GM21528 (cell line): ENCODE measurements around the gene GABARAP.

Experiments
- ATAC-seq: cut with Tn5 transposase; IDR thresholded peaks from one replicate; pipeline ENCODE4 v1.9.1; 2021; ENCODE audit warnings: mild to moderate bottlenecking, moderate library complexity; ENCODE audit not compliant: unreplicated experiment, low FRiP score

The GABARAP gene

DNA sequence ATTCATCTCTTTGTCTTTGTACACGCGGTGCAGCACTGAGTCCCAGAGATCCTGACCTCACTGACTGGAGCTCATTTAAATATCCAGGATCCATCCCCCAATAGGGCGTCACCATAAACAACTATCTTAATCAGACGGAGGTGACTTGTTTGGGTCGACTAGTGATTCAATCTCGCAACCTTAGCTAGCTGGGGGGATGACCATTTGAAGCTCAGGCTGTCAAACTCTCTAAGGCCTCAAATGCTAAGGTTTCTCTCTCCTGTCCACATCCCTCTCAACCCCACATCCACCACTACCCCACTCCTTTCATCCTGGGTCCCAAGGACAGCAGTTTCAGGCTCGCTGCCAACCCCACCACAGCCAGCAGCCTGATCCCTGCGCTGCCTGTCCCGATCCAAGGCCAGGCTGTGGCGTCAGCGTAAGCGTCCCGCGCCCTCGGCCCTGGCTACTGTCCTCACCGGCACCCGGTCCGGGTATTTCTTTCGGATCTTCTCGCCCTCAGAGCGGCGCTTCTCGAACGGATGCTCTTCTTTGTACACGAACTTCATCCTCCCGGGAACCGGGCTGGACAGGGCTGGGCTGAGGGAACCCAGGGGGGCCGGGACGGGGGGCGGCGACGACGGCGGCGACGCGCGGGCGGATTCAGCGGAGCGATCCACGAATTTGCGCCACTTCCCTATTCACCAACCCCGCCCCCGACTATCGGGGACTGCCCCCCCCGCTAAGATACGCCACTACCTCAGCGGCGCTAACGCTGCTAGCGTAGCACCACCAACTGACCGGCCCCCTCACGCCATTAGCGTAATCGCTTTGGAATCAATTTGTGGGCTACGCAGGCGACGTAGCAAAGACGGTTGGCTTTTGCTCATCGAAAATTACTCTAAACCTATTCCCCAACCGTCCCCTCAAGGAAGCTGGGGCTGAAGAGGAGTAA lies at the start of gene GABARAP:
Gene GABARAP (minus strand): TSS at position 667 of the 934 bp plus-strand sequence. CDS start 119 bp downstream, at position 548.
- peak; percentile 32 for ATAC-seq

DNA sequence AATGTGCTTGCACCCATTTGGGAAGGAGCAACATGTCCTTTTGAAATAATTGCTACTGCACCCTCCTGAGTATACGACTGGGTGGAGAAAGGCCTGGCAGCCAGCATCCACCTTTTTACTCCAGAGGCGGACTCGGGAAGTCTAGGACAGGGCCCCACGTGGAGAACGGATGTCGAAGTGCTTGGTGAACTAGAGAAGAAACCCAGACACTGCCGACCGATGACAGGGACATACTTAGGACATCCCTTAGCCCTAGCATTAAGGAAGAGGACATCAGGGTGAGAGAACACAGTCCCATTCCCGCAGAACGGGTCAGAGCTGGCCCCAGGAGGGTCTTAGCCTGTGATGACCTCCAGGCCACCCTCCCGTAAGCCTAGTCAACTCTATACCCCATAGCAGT lies 48.4 kb upstream of the GABARAP start:
- no peak for ATAC-seq

DNA sequence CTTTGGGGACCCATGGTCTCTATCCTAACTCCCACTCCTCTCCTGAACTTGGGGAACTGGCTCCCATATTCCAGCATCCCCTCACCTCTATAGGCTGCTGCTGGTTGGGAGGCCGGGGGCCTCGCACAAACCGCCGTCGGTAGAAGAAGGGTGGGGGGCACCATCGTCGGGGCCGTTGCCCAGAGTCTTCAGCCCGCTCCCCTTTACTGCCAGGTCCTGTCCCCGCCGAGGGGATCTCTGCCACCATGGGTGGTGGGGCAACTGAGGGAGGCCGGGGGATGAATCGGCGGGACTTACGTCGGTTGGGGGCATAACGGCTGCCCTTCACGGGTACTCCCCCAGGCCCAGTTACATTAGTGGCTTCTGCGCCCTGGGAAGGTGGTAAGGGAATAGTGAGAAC lies 47.9 kb upstream of the GABARAP start:
- no peak for ATAC-seq

DNA sequence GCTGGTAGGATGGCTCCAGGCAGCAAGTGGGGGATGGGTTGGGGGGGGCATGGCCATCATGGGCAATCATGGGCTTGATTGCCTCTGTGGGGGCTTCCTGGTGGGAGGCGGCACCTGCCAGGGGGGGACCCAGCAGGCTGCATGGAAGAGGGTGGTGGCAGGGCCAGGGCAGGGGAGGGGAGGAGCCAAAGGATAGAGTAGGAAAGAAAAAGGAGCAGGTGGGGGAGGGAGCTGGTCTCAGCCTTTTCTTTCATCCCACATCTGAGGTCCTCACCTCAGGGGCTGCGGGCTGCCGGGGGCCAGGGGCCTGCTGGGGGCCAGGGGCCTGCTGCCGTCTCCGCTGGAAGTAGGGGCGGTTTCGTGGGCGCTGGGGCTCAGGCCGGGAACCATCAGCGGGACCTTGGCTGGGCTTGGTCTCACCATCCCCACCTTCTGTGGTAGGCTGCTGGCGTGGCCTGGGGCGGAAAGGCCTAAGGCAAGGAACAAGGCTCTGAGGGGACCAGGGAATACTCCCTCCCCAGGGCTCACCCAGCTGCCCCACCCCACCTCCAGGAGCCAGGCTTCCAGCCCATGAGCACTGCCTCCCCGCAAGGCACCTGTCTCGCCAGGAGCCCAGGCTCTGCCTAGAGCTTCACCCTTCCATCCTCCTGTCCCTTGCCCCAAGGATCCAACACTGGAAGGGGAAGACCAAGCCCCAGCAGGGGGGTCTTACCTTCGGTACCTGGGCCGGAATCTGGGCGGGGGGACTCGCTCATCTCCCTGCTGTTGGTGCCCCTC lies 47.2 kb upstream of the GABARAP start:
- no peak for ATAC-seq

DNA sequence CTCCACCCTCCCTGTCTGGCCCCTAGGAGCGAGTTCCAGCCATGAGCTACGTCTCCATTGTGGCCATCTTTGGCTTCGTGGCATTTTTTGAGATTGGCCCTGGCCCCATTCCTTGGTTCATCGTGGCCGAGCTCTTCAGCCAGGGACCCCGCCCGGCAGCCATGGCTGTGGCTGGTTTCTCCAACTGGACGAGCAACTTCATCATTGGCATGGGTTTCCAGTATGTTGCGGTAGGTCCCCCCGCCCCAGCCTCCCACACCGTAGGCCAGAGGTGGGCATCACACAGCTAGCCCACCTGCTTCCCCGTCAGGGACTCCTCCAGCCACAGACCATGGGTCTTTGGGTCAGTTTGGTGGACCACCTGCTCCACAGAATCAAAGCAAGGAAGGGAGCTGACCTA lies 43.4 kb upstream of the GABARAP start:
- ATAC-seq = no peak

DNA sequence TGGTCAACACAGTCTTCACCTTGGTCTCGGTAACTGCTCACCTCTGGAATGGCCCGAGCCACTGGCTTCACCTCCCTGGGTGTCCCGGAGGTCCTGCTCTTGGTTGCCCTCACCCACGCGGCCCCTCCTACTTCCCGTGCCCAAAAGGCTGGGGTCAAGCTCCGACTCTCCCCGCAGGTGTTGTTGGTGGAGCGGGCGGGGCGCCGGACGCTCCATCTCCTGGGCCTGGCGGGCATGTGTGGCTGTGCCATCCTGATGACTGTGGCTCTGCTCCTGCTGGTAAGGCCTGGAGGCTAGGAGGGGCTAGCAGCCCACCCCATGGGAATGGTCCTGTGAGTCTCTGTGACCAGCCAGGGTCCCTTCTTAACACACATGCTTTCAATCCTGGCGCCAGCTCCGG lies 42.7 kb upstream of the GABARAP start:
- ATAC-seq = no peak

DNA sequence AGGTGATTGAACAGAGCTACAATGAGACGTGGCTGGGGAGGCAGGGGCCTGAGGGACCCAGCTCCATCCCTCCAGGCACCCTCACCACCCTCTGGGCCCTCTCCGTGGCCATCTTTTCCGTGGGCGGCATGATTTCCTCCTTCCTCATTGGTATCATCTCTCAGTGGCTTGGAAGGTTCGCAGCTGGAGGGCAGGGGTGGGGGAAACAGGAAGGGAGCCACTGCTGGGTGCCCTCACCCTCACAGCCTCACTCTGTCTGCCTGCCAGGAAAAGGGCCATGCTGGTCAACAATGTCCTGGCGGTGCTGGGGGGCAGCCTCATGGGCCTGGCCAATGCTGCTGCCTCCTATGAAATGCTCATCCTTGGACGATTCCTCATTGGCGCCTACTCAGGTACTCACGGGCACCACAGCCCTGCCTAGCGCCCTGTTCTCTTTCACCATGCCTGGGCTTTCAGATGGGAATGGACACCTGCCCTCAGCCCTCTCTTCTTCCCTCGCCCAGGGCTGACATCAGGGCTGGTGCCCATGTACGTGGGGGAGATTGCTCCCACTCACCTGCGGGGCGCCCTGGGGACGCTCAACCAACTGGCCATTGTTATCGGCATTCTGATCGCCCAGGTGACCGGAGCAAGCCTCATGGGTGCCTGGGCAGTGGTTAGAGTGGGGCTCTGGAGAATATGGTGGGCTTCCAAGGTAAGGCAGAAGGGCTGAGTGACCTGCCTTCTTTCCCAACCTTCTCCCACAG lies 41.4 kb upstream of the GABARAP start:
- no peak for ATAC-seq

DNA sequence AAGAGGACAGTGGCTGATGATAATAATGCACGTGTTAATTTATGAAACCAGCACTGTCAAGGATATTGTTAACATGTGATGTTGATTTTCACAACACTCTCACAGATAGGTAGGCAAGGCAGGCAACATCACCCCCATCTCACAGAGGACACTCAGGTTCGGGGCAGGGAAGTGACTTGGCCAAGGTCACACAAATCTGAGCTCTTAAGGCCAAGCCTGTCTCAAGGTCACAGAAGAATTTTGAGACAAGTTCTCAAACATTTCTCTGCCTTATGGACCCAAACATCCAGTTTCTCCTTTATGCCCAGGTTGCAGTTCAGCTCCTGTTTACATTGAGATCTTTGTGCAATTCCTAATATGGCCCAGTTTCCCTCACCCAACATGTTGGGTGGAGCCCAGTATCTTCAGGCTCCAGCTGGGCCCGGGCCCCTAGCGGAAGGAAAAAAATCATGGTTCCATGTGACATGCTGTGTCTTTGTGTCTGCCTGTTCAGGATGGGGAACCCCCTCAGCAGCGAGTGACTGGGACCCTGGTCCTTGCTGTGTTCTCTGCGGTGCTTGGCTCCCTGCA lies 40.6 kb upstream of the GABARAP start:
- ATAC-seq = no peak

DNA sequence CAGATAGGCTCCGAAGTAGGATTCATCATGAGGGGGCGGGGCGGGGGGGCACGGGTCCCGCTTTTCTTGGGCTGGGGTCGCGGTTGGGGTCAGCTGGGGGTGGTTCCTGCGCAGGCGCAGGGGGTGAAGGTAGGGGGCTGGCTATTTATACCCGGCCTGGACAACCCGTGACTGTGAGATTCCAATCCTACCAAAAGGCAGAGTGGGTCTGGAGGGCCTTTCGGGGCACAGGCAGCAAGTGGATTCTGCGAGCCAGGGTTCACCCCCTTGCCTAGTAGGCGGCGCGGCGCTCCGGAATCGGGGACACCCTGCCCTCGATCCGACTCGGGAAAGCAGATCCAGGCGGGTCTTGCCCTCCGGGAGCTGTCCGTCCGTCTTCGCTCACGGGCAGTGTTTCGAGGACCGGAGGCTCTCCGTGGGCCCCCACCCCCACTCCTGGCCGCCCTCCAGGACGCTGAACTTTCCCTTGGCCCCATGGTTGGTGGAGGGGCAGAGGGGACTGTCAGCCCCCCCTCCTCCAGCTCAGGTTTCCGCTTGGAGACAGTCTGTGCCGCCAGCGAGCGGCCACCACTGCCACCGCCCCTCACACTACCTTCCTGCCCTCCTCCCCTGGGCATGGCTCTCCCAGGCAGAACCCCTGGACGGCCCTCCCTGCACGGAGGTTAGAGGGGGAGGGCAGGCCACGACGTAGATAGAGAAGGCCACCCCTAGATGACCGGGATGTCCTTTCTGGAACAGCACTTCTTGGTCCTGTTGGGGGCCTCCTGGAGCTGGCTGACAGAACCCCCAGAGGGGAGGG lies 39.9 kb upstream of the GABARAP start:
- ATAC-seq = no peak

DNA sequence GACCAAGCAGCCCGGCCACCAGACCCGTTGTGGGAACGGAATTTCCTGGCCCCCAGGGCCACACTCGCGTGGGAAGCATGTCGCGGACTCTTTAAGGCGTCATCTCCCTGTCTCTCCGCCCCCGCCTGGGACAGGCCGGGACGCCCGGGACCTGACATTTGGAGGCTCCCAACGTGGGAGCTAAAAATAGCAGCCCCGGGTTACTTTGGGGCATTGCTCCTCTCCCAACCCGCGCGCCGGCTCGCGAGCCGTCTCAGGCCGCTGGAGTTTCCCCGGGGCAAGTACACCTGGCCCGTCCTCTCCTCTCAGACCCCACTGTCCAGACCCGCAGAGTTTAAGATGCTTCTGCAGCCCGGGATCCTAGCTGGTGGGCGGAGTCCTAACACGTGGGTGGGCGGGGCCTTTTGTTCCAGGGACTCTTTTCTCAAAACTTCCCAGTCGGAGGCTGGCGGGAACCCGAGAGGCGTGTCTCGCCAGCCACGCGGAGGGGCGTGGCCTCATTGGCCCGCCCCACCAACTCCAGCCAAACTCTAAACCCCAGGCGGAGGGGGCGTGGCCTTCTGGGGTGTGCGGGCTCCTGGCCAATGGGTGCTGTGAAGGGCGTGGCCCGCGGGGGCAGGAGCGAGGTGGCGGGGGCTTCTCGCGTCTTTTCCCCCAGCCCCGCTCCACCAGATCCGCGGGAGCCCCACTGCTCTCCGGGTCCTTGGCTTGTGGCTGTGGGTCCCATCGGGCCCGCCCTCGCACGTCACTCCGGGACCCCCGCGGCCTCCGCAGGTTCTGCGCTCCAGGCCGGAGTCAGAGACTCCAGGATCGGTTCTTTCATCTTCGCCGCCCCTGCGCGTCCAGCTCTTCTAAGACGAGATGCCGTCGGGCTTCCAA lies 39.1 kb upstream of the GABARAP start, which contains the start of gene SLC2A4:
Gene SLC2A4 (plus strand): TSS at position 645 of the 879 bp plus-strand sequence. CDS start 217 bp downstream, at position 862.
- no peak for ATAC-seq

DNA sequence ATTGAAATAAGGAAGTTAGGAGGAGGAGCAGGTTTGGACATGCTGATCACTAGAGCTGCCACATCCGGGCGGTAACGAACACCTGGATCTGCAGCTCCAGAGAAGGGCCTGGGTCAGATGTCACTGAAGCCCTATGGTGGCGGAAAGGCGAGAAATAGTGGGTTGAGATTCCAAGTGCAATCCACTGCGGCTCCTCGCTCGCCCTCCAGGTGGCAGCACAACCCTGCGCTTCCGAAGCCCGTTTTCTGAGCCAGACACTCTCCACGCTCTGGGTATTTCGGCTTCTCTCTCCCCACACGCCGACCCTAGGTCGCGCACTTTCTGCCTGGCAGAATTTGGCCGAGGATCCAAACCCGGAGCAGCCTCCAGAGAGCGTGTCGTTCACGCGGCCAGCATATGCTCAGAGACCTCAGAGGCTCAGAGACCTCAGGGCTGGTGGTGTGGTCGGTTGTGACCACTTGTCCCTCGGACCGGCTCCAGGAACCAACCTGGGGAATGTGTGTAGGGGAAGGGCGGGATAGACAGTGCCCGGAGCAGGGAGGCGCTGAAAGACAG lies 38.3 kb upstream of the GABARAP start:
- no peak for ATAC-seq

DNA sequence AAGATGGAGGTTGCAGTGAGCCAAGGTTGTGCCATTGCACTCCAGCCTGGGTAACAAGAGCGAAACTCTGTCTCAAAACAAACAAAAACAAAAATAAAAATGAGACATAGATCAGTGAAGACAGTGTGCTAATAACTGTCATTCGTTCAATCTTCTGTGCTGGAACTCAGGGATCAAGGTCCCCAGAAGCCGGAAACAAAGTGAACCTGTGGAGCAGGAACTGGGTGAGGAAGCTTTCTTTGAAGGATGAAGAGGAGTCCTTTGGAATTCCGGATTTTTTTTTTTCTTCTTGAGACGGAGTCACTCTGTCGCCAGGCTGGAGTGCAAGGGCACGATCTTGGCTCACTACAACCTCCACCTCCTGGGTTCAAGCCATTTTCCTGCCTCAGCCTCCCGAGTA lies 37.2 kb upstream of the GABARAP start:
- no peak for ATAC-seq

DNA sequence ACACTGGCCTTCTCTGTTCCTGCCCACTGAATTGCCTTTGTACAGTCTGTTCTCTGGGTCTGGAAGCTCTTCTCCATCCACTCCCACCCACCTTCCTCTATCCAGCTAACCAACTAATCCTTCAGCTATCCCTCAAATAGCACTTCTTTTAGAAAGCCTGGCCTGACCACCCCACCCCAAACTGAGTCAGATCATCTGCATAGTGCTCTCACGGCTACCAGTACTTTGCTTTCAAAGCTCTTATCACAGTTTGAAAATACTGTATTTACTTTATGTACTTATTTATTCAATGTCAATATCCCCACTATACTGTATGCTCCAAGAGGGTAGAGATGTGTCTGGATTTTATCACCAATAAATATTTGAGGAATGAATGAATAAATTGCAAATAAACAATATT lies 24.5 kb upstream of the GABARAP start:
- ATAC-seq = no peak

DNA sequence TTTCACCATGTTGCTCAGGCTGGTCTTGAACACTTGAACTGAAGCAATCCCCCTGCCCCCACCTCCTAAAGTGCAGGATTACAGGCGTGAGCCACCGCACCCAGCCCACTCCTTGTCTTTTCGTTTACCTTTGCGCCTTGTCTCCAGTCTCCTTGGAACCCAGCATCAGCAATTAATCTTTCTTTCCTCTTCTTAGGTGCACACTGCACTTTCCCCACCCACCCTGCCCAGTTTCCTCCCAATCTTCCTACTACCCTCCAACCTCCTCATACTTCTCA lies 21.5 kb upstream of the GABARAP start:
- no peak for ATAC-seq

DNA sequence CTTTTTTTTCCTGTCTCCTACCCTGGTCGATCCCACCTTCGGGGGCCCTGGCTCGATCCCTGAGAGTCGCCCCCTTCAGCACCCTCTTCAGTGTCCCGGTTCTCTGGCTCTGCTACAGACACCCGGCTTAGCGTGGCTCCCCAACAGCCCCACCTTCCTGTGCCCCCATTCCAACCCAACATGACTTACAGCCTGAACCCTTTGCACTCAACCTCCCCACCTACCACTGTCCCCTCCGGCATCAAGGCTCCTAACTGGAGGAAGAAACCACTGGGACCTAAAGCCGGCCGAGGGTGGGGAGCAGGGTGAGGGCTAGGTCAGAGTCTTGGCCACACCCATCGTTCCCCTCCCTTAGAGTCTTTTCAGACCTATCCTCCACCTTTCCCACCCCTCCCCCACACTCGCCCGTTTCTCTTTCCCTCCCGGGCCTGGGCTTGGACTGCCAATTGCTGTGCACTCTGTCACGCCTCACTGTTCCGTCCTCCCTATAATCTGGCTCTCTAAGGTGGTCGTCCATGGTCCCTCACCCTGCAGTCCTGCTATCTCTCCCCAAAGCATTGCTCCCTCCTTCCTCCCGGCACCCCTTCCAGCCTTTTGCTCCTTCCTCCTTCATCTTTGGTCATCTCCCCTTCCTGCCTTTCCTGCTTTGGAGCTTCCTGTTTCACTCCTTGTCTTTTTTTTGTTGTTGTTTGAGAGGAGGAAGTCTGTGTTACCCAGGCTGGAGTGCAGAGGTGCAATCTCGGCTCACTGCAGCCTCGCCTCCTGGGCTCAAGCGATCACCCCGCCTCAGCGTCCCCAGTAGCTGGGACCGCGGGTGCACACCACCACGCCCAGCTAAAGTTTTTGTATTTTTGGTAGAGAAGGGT lies 20.9 kb upstream of the GABARAP start:
- no peak for ATAC-seq

DNA sequence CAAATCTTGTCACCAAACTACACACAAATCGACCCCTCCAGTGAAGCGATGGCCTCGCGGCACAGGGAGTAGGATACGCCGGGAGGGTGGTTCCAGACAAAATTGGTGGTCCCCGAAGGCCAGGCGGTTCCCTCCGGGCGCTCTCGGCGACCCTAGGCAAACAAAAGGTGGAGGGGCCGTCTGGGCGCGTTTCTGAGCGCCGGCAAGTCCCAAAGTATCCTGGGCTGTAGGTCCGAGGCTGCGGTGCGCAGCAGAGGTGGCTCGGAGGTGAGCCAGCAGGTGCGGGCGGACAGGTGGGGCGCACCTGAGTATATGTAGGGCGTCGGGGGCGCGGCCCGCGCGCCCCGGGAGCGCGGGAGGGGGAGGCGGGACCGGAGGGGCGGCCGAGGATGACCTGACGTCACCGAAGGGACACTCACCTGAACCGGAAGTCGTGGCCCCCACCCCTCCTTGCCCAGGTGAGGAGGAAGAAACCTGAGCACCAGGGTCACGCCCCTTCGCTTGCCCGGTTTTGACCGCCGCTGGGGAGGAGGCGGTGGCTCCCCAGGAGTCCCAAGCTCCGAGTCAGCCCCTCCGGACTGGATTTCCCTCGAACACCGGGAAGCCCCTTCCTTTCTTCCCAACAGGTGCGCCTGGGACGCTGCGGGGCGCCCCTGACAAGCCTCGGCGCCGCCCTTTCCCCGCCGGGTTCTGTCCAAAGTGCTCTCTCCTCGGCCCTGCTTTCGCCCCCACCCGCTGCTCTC lies 20.1 kb upstream of the GABARAP start, which contains the start of gene CLDN7:
Gene CLDN7 (minus strand): TSS at position 287 of the 743 bp plus-strand sequence. CDS start 435 bp downstream, outside the sequence.
- no peak for ATAC-seq
